ENCODE results near the gene DTD1.
A peak's percentile ranks its signal among the peaks of the same experiment; 100 is the strongest.

Gene DTD1

DNA sequence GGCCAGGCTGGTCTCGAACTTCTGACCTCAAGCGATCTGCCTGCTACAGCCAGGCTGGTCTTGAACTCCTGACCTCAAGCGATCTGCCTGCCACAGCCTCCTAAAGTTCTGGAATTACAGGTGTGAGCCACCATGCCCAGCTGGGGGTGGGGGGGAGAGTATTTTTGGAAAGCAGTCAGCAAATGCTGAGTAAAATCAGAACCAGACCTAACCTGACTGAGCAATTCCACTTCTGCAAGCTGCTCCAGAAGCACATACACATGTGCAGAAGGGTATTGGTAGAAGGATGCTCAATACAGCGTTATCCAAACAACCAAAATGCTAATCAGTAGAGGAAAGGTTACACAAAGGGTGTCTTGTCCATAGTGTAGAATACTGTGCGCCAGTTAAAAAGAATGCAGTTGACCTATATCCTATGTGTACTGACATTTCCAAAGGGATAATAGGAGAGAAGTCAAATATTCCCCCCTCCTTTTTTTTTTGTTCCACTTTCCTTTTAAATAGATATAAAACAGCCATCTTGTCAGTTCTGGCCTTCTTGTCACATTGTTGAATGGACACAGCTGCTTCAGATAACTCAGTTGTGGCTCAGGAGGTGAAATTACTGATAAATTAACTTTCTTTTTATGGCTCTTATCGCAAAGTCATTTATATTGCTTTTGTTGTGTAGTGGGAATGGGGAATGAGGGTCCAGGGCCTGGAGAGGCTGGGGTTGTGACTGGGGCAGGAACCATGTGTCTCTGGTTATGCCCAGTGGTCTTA lies 74.6 kb downstream of the DTD1 start:
- Histone ChIP-seq H3K4me3 (ENCODE audit: low read depth, low read length) (no peak overlapping the region), H3K36me3 (replicated peaks) (no peaks in the 10 kb centered on the region), H3K27ac (no peak overlapping the region), H3K27me3 (replicated peaks) (no peaks in the 10 kb centered on the region)
- DNase-seq: no peak
- in situ Hi-C loops (cut with HindIII; ENCODE audit: low pct_ligation_motif_present, low sequenced_read_pairs): no loop called here
- TF ChIP-seq, protein P1, sequence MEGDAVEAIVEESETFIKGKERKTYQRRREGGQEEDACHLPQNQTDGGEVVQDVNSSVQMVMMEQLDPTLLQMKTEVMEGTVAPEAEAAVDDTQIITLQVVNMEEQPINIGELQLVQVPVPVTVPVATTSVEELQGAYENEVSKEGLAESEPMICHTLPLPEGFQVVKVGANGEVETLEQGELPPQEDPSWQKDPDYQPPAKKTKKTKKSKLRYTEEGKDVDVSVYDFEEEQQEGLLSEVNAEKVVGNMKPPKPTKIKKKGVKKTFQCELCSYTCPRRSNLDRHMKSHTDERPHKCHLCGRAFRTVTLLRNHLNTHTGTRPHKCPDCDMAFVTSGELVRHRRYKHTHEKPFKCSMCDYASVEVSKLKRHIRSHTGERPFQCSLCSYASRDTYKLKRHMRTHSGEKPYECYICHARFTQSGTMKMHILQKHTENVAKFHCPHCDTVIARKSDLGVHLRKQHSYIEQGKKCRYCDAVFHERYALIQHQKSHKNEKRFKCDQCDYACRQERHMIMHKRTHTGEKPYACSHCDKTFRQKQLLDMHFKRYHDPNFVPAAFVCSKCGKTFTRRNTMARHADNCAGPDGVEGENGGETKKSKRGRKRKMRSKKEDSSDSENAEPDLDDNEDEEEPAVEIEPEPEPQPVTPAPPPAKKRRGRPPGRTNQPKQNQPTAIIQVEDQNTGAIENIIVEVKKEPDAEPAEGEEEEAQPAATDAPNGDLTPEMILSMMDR (IDR thresholded peaks at IDR 0.05; ENCODE audit: low read depth, low read length, missing control alignments): no peak

DNA sequence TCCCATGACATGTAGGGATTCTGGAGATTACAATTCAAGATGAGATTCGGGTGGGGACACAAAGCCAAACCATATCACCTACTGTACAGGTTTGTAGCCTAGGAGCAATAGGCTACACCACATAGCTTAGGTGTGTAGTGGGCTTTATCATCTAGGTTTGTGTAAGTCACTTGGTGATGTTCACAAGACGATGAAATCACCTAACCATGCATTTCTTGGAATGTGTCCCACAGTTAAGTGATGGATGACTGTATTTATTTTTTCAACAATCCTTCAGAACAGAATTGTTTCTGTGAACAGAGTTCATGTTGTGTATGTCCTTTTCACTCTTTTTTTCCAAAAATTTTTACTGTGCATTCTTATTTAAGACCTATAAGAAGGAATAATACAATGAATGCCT lies 76.1 kb downstream of the DTD1 start:
- Histone ChIP-seq H3K36me3 (replicated peaks) (no peaks in the 10 kb centered on the region), H3K4me3 (ENCODE audit: low read depth, low read length) (no peak overlapping the region), H3K27me3 (replicated peaks) (no peaks in the 10 kb centered on the region), H3K27ac (no peak overlapping the region)
- TF ChIP-seq, protein P1 (IDR thresholded peaks at IDR 0.05; ENCODE audit: low read depth, low read length, missing control alignments): no peak
- no peak for DNase-seq
- in situ Hi-C loops (cut with HindIII; ENCODE audit: low pct_ligation_motif_present, low sequenced_read_pairs): no loop called here

DNA sequence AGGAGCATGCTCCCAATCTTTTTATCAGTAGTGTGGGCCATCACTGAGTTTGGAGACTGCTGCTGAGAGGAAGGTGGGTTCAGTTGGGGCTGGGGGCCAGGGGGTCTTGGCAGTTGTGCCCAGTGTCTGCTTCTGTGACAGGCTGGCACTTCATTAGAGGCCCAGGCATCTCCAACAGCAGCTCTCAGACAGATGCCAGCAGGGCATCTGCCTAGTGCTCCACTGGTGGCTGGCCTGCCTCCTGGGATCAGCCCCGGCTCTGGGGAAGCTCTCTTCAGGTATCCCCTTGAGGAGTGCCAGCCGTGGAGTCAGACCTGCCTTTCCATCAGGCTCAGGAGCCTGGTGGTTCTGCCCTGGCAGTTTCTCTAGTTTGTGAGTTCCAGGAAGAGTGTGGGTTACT lies 77.3 kb downstream of the DTD1 start:
- no peak overlapping the region for H3K4me3 ChIP-seq (ENCODE audit: low read depth, low read length)
- no peak overlapping the region for H3K27ac ChIP-seq
- in situ Hi-C loops (cut with HindIII; ENCODE audit: low pct_ligation_motif_present, low sequenced_read_pairs): no loop called here
- TF ChIP-seq, protein P1 (IDR thresholded peaks at IDR 0.05; ENCODE audit: low read depth, low read length, missing control alignments): no peak
- DNase-seq: no peak
- no peaks in the 10 kb centered on the region for H3K36me3 ChIP-seq (replicated peaks)
- H3K27me3 ChIP-seq (replicated peaks): no peaks in the 10 kb centered on the region

DNA sequence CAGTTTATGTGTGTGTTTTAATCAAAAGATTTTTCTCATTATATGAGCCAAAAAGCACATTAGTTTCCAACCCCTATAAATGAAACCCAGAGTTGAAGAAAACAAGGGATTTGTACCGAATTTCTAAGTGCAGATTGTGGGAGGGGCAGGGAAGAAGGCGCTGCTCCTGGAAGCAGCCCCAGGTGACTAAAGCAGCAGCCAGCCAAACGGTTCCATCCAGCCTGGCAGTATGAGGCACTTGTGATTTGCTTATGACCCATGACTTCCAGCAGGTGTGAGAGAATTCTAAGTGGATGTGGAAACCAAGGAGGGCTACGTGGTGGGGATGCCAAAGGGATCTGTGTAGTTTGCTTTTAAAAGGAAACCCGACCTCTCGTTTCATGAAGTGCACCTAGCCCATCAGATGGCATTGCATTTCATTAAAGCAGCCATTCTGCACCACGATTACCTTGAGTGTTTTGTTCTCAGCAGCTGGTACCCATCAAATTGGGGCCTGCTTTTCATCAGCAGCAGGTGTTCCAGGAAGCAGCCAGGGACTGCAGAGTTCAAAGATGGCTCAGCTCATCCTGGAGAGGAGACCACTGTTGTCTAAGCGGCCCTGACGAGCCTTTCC lies 79.1 kb downstream of the DTD1 start:
- DNase-seq: no peak
- TF ChIP-seq, protein P1 (IDR thresholded peaks at IDR 0.05; ENCODE audit: low read depth, low read length, missing control alignments): no peak
- no peak overlapping the region for H3K27ac ChIP-seq
- in situ Hi-C loops (cut with HindIII; ENCODE audit: low pct_ligation_motif_present, low sequenced_read_pairs): no loop called here
- H3K27me3 ChIP-seq (replicated peaks): no peaks in the 10 kb centered on the region
- no peaks in the 10 kb centered on the region for H3K36me3 ChIP-seq (replicated peaks)
- H3K4me3 ChIP-seq (ENCODE audit: low read depth, low read length): no peak overlapping the region

DNA sequence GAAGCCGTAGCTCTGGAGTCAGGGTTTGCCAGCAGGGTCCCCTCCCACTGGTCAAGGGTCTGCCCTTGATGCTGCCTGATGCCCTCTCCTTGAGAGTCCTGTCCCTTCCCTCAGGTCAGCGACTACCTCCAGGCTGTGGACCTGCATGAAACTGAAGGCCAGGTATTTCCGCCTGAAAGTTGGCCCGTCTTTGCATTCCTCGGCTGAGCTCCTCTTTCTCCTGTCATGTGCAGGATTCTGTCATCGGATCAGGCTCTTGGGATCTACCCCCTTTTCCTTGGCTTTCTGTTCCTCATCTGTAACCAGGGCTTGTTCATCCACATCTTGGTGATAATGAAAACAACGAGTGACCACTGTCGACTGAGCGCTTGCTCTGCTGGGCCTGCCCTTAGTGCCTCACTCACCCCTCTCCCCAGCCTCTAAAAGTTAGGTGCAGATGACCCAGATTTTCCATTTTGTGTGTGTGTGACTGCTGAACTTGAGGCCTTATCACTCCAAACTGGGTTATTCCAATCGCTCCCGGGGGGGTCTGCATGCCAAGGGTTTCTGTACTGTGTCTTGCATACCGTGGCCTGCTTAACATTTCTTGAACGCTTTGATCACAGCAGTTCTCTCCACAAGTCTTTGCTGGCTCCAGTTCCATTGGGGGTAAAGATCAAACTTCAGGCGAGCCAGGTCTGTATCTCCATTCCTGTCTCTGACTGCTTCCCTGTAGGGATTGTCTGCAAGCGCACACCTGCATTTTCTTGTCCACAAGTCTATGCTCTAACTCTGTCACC lies 81.6 kb downstream of the DTD1 start:
- no peaks in the 10 kb centered on the region for H3K27me3 ChIP-seq (replicated peaks)

More for the DNA sequence above, 81.6 kb downstream of the DTD1 start:
- Histone ChIP-seq H3K36me3 (replicated peaks) (no peaks in the 10 kb centered on the region), H3K27ac (no peak overlapping the region), H3K4me3 (ENCODE audit: low read depth, low read length) (no peak overlapping the region)
- in situ Hi-C loops (cut with HindIII; ENCODE audit: low pct_ligation_motif_present, low sequenced_read_pairs): no loop called here
- TF ChIP-seq, protein P1 (IDR thresholded peaks at IDR 0.05; ENCODE audit: low read depth, low read length, missing control alignments): no peak
- DNase-seq: peak; percentile 15

Measured in brain microvascular endothelial cell (primary cell).